OCI-LY7 (cell line): Measurements from ENCODE around the gene CDC42BPG.

Experiments
- EZH2phosphoT487 ChIP-seq: fragments of 200-600 bp; sonication (generic); IDR thresholded peaks from 2 replicates; pipeline ENCODE4 v1.6.1; 2018; ENCODE audit warnings: low read depth, borderline replicate concordance, mild to moderate bottlenecking, mixed run types, antibody characterized with exemption, low read length, moderate library complexity, mixed read lengths
- TF ChIP-seq, protein P1 (sequence below): fragments of 200-600 bp; sonication (generic); conservative IDR thresholded peaks from 2 replicates; pipeline ENCODE4 v1.5.1; 2014; ENCODE audit warnings: mild to moderate bottlenecking, antibody characterized with exemption, low read length, moderate library complexity, mixed read lengths

DNA sequence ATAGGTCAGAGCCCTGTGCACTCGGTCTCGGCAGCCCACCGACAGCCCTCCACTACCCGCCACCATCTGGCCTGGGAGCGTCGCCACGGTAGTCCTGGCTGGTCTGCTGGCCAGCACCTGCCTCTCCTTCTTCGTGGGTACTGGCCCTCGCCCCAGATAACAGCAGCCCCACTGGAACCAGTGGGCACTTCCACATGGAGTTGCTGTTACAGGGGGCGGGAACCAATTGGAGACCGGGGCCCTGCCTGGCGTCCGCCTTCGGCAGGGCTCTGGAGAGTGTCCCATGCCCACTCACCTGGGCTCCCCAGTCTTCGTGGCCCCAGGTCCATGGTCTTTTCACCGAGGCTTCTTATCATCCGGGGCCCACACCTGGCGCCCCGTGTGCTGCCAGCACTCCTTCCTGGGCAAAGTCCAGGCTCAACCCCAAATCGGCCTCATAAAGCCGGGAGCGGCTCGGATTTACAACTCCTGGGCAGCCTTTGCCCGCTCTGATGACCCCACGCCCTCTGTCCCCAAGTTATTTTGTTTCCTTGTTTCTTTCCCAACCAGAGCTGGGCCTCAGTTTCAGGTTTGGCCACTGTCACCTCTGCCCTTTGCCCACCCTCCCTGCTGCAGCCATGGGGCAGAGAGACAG, 46.9 kb upstream of the CDC42BPG start:
- TF ChIP-seq, protein P1, sequence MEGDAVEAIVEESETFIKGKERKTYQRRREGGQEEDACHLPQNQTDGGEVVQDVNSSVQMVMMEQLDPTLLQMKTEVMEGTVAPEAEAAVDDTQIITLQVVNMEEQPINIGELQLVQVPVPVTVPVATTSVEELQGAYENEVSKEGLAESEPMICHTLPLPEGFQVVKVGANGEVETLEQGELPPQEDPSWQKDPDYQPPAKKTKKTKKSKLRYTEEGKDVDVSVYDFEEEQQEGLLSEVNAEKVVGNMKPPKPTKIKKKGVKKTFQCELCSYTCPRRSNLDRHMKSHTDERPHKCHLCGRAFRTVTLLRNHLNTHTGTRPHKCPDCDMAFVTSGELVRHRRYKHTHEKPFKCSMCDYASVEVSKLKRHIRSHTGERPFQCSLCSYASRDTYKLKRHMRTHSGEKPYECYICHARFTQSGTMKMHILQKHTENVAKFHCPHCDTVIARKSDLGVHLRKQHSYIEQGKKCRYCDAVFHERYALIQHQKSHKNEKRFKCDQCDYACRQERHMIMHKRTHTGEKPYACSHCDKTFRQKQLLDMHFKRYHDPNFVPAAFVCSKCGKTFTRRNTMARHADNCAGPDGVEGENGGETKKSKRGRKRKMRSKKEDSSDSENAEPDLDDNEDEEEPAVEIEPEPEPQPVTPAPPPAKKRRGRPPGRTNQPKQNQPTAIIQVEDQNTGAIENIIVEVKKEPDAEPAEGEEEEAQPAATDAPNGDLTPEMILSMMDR = no peak
- no peak for TF ChIP-seq EZH2phosphoT487
